Karpas-422 (cell line): ENCODE results near the gene HOXC9. TPM values are rescaled to one million over a fixed set of nuclear protein-coding genes. Genes with fewer than 3 reads are reported as not detected.

Source experiments
- DNase-seq: peaks from one replicate; pipeline ENCODE4 v3.0.0-alpha.2; 2015
- H2AFZ ChIP-seq: fragments of 200-600 bp; sonication (generic); 2 replicates; pipeline ENCODE4 v1.6.1; 2014; ENCODE audit warnings: antibody characterized with exemption, low read length, mixed read lengths
- H3K27ac ChIP-seq: fragments of 200-600 bp; sonication (generic); 2 replicates; pipeline ENCODE4 v1.5.1; 2014; ENCODE audit warnings: mild to moderate bottlenecking, low read length, moderate library complexity
- H3K27me3 ChIP-seq: fragments of 200-600 bp; sonication (generic); 2 replicates; pipeline ENCODE4 v1.6.1; 2014; ENCODE audit warnings: low read length, mixed read lengths
- H3K36me3 ChIP-seq: fragments of 200-600 bp; sonication (generic); 2 replicates; pipeline ENCODE4 v1.6.1; 2014; ENCODE audit warnings: low read length, mixed read lengths; ENCODE audit not compliant: insufficient read depth
- H3K4me1 ChIP-seq: fragments of 200-600 bp; sonication (generic); 2 replicates; pipeline ENCODE4 v1.6.1; 2014; ENCODE audit warnings: mild to moderate bottlenecking, low read length, mixed read lengths
- H3K4me2 ChIP-seq: fragments of 200-600 bp; sonication (generic); 2 replicates; pipeline ENCODE4 v1.6.1; 2014; ENCODE audit warnings: low read length, low read depth, mild to moderate bottlenecking; ENCODE audit not compliant: poor library complexity, severe bottlenecking
- H3K4me3 ChIP-seq: fragments of 200-600 bp; sonication (generic); 2 replicates; pipeline ENCODE4 v1.5.1; 2014; ENCODE audit warnings: mild to moderate bottlenecking, antibody characterized with exemption, low read length, mixed read lengths
- H3K79me2 ChIP-seq: fragments of 200-600 bp; sonication (generic); 2 replicates; pipeline ENCODE4 v1.6.1; 2014; ENCODE audit warnings: mild to moderate bottlenecking, low read length, mixed read lengths
- H3K9ac ChIP-seq: fragments of 200-600 bp; sonication (generic); 2 replicates; pipeline ENCODE4 v1.6.0; 2014; ENCODE audit warnings: low read length
- H3K9me2 ChIP-seq: fragments of 200-600 bp; sonication (generic), shearing (Covaris generic); replicated peaks from 2 replicates; pipeline ENCODE4 v1.6.0; 2014; ENCODE audit warnings: mild to moderate bottlenecking, low read length, moderate library complexity; ENCODE audit not compliant: insufficient read depth
- H3K9me3 ChIP-seq: fragments of 300-700, 200-600 bp; sonication (generic); 2 replicates; pipeline ENCODE4 v1.6.1; 2014; ENCODE audit warnings: low read length, mixed read lengths
- H4K20me1 ChIP-seq: fragments of 200-600 bp; sonication (generic); 2 replicates; pipeline ENCODE4 v1.6.1; 2014; ENCODE audit warnings: mild to moderate bottlenecking, antibody characterized with exemption, low read length, low read depth; ENCODE audit not compliant: insufficient read depth
- total RNA-seq: library from RNA; depleted of rRNA; stranded (reverse); fragments of >200 nt; shearing (Covaris generic); gene quantifications from 2 replicates; pipeline ENCODE4 v1.2.3, GENCODE V29; 2014; ENCODE audit warnings: low replicate concordance

HOXC9 gene
- total RNA-seq, 1 experiment from 2014 or later: not detected

DNA sequence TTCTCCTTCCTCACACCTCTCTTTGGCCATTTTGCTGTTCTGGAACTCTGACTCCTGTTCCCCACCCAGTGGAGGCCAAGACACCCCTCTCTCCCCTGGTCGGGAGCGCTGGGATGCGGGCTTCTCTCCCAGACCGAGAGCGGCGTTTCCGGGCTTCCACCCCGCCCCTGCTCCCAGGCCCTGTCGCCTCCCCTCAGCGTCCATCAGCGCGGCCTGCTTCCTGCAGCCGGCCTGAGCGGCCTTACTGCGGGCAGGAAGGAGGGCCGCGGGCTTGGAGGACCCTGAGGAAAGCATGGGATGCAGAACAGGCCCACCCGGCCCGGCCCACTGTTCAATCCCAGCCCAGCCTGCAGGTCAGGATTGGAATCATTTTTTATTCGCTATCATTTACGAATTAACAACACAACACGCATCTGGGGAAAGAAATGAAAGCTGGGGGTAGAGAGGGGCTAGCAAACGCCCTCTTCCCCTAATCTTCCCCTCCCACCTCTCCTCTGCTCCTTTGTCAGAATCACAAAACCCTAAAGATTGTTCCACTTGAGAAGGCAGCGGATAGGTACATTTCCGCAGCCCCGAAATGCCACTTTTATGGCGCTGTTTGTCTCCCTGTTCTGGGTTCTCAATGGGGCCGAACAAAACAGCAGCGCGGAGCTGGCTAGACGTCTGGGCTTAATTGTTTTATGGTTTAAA lies 5.0 kb downstream of the HOXC9 start:
- no peak overlapping the region for H2AFZ ChIP-seq
- H3K27me3 ChIP-seq: no peaks in the 10 kb centered on the region
- no peaks in the 10 kb centered on the region for H4K20me1 ChIP-seq
- no peak overlapping the region for H3K9ac ChIP-seq
- no peak overlapping the region for H3K27ac ChIP-seq
- no peaks in the 10 kb centered on the region for H3K9me2 ChIP-seq
- no peaks in the 10 kb centered on the region for H3K9me3 ChIP-seq
- no peak overlapping the region for H3K4me2 ChIP-seq
- no peaks in the 10 kb centered on the region for H3K79me2 ChIP-seq
- peaks cover 8% of the 10 kb centered on the region for H3K4me1 ChIP-seq
- H3K36me3 ChIP-seq: no peaks in the 10 kb centered on the region
- DNase-seq: no peak
- H3K4me3 ChIP-seq: no peak overlapping the region

DNA sequence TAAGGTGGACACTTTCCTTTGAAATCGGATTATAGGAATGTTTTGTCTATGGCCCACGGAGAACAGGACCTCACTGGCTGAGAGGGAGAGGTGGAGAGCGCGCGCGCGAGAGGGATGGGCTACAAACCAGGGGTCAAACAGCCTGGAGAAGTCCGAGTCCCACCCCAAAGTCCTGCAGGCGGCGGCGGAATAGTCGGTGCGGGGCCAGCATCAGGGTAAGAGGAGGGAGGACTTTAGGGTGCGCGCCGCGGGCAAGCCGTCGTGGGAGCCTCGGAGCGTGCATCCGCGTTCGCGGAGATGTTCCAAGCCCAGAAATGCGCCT lies 5.5 kb downstream of the HOXC9 start:
- no peaks in the 10 kb centered on the region for H3K9me3 ChIP-seq
- H3K36me3 ChIP-seq: no peaks in the 10 kb centered on the region
- no peak overlapping the region for H2AFZ ChIP-seq
- DNase-seq: no peak
- peaks cover 8% of the 10 kb centered on the region for H3K4me1 ChIP-seq
- no peak overlapping the region for H3K4me3 ChIP-seq
- no peaks in the 10 kb centered on the region for H4K20me1 ChIP-seq
- H3K9me2 ChIP-seq: no peaks in the 10 kb centered on the region
- no peak overlapping the region for H3K4me2 ChIP-seq
- H3K27me3 ChIP-seq: no peaks in the 10 kb centered on the region
- no peak overlapping the region for H3K27ac ChIP-seq
- H3K79me2 ChIP-seq: no peaks in the 10 kb centered on the region
- H3K9ac ChIP-seq: no peak overlapping the region

GRCh38 chr12:54005853-54006558 lies 6.0 kb downstream of the HOXC9 start:
- H3K4me2 ChIP-seq: peak overlapping the region; percentile 74
- no peaks in the 10 kb centered on the region for H3K9me3 ChIP-seq
- H3K36me3 ChIP-seq: no peaks in the 10 kb centered on the region
- no peaks in the 10 kb centered on the region for H4K20me1 ChIP-seq
- H3K79me2 ChIP-seq: no peaks in the 10 kb centered on the region
- peak; percentile 93 for DNase-seq
- H3K4me1 ChIP-seq: peaks cover 11% of the 10 kb centered on the region
- H2AFZ ChIP-seq: peak overlapping the region; percentile 71; the same call in 1 of the 2 replicates
- no peaks in the 10 kb centered on the region for H3K9me2 ChIP-seq
- peak overlapping the region; percentile 53 for H3K4me3 ChIP-seq
- peak overlapping the region; percentile 66 for H3K9ac ChIP-seq
- H3K27me3 ChIP-seq: no peaks in the 10 kb centered on the region
- no peak overlapping the region for H3K27ac ChIP-seq

- Histone ChIP-seq H3K4me3 (peak overlapping the region; percentile 53), H2AFZ (peak overlapping the region; percentile 71; the same call in 1 of the 2 replicates), H3K79me2 (no peaks in the 10 kb centered on the region), H3K4me2 (peak overlapping the region; percentile 74), H3K27ac (no peak overlapping the region), H4K20me1 (no peaks in the 10 kb centered on the region), H3K9ac (peak overlapping the region; percentile 66), H3K4me1 (peaks cover 18% of the 10 kb centered on the region), H3K9me2 (no peaks in the 10 kb centered on the region), H3K36me3 (no peaks in the 10 kb centered on the region), H3K27me3 (no peaks in the 10 kb centered on the region), H3K9me3 (no peaks in the 10 kb centered on the region)
- DNase-seq: no peak
These were observed 6.7 kb downstream of the HOXC9 start for GRCh38 chr12:54006559-54007220.

DNA sequence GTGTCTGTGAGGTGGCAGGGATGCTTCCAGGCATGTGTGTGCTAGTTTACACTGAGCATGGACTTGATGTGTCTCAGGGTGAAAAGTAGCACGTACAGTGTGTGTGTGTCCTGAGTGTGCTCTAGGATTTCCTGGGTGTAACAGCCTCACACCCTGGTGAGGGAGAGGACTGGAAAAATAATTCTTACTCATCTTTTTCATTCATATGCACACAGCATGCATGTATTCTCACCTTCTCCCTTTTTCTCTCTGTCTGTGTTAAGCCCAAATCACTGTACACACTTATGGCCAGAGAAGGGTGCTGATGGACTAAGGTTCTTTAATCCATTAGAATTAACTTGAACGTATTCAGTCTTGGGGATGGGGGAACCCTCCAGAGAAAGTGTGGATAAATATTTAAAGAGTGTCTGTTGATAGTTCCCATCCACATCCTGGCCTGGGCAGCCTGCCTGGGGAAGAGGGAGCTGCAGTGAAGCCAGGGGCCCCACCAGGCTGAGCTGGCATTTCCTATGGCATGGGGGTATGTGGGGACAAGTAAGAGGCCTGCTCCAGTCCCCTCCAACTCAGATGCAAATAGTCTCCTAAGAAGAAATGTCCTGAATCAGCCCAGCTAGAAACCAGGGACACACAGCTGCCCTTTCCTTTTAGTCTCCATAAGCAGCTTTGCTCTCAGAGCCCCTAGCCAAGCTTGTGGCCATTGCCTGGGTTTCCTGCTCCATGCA lies 7.7 kb downstream of the HOXC9 start:
- Histone ChIP-seq H2AFZ (no peak overlapping the region), H3K4me1 (peaks cover 19% of the 10 kb centered on the region), H3K4me2 (no peak overlapping the region), H3K36me3 (no peaks in the 10 kb centered on the region), H3K27ac (no peak overlapping the region), H3K9me2 (no peaks in the 10 kb centered on the region), H3K79me2 (no peaks in the 10 kb centered on the region), H3K9ac (no peak overlapping the region), H4K20me1 (no peaks in the 10 kb centered on the region), H3K27me3 (no peaks in the 10 kb centered on the region), H3K9me3 (no peaks in the 10 kb centered on the region), H3K4me3 (no peak overlapping the region)
- no peak for DNase-seq

DNA sequence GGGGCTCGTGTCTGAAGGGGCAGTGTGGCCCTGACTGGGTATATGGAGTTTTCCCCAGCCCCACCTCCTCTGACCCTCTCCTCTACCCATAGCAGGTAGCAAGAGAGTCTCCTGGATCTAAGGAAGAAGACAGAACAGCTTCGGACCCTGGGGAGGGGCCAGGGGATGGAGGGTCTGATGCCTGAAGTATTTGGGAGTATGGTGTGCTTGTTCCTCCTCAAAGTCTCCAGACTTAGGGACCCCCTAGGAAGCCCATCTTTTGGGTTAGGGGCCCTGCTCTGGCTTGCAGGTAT lies 8.2 kb downstream of the HOXC9 start:
- no peak overlapping the region for H2AFZ ChIP-seq
- no peak overlapping the region for H3K9ac ChIP-seq
- H4K20me1 ChIP-seq: no peaks in the 10 kb centered on the region
- H3K79me2 ChIP-seq: no peaks in the 10 kb centered on the region
- H3K9me2 ChIP-seq: no peaks in the 10 kb centered on the region
- peaks cover 19% of the 10 kb centered on the region for H3K4me1 ChIP-seq
- no peaks in the 10 kb centered on the region for H3K36me3 ChIP-seq
- H3K27me3 ChIP-seq: no peaks in the 10 kb centered on the region
- DNase-seq: no peak
- no peaks in the 10 kb centered on the region for H3K9me3 ChIP-seq
- no peak overlapping the region for H3K4me2 ChIP-seq
- H3K4me3 ChIP-seq: no peak overlapping the region
- H3K27ac ChIP-seq: no peak overlapping the region

DNA sequence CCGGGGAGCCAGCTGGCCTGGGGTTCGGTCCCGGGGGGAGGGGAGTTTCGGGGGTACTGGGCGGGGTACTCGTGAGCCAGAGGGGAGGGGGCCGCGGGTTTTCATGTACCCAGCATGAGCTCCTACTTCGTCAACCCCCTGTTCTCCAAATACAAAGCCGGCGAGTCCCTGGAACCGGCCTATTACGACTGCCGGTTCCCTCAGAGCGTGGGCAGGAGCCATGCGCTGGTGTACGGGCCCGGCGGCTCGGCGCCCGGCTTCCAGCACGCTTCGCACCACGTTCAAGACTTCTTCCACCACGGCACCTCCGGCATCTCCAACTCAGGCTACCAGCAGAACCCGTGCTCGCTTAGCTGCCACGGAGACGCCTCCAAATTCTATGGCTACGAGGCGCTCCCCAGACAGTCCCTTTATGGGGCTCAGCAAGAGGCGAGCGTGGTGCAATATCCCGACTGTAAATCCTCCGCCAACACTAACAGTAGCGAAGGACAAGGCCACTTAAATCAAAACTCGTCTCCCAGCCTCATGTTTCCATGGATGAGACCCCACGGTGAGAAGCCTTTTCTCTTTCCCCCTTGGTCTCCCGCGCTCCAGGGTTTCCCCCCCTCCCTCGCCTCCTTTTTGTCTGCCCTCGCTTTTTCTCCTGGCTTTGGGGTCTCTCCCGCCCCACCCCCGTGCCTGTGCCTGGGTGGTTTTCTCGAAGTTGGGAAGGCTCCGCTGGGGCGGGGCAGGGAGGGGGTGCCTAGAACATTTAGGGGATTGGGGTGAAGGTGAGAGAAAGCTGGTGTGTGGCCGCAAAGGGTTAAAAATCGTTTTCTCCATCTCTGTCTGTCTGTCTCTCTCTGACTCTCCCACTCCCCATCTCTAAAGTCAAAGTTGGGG lies 9.5 kb downstream of the HOXC9 start:
- Histone ChIP-seq H3K4me2 (no peak overlapping the region), H3K9ac (no peak overlapping the region), H3K36me3 (no peaks in the 10 kb centered on the region), H2AFZ (no peak overlapping the region), H3K27me3 (no peaks in the 10 kb centered on the region), H3K79me2 (no peaks in the 10 kb centered on the region), H4K20me1 (no peaks in the 10 kb centered on the region), H3K9me3 (no peaks in the 10 kb centered on the region), H3K4me1 (peaks cover 19% of the 10 kb centered on the region), H3K4me3 (no peak overlapping the region), H3K9me2 (no peaks in the 10 kb centered on the region), H3K27ac (no peak overlapping the region)
- no peak for DNase-seq
